ENCODE measurements around the gene METTL3.
A peak's percentile ranks its signal among the peaks of the same experiment; 100 is the strongest.

The METTL3 gene

GRCh38 chr14:21526672-21527317 is 15.7 kb upstream of the METTL3 start:
- no peak for DNase-seq

- peak; percentile 69 for DNase-seq
Observed at GRCh38 chr14:21525962-21526671, 15.0 kb upstream of the METTL3 start, which contains the start of gene SALL2. TSS of gene SALL2 (minus strand) at chr14:21526346. CDS start at chr14:21526127, 219 bp downstream.

GRCh38 chr14:21525571-21525961 is 14.4 kb upstream of the METTL3 start:
- no peak for DNase-seq

- no peak for DNase-seq
Observed at GRCh38 chr14:21524575-21525490, 13.7 kb upstream of the METTL3 start.

GRCh38 chr14:21523203-21523602 is 12.1 kb upstream of the METTL3 start:
- DNase-seq: no peak

GRCh38 chr14:21521501-21521900 is 10.4 kb upstream of the METTL3 start:
- no peak for DNase-seq

- peak; percentile 24 for DNase-seq
Observed at GRCh38 chr14:21520767-21521166, 9.6 kb upstream of the METTL3 start.

GRCh38 chr14:21518725-21519124 is 7.6 kb upstream of the METTL3 start:
- DNase-seq: no peak

GRCh38 chr14:21514341-21514740 is 3.2 kb upstream of the METTL3 start:
- no peak for DNase-seq

- DNase-seq: no peak
Observed at GRCh38 chr14:21509432-21510143, 1.6 kb downstream of the METTL3 start.

- no peak for DNase-seq
Observed at GRCh38 chr14:21506557-21506956, 4.6 kb downstream of the METTL3 start.

GRCh38 chr14:21505012-21505553 is 6.1 kb downstream of the METTL3 start:
- DNase-seq: no peak

- DNase-seq: no peak
Observed at GRCh38 chr14:21503376-21503775, 7.8 kb downstream of the METTL3 start.

- DNase-seq: no peak
Observed at GRCh38 chr14:21501568-21501967, 9.6 kb downstream of the METTL3 start.

GRCh38 chr14:21498540-21499526 is 12.3 kb downstream of the METTL3 start:
- DNase-seq: no peak

- DNase-seq: no peak
Observed at GRCh38 chr14:21496453-21496852, 14.7 kb downstream of the METTL3 start.

- no peak for DNase-seq
Observed at GRCh38 chr14:21494902-21495762, 16.0 kb downstream of the METTL3 start.

- no peak for DNase-seq
Observed at GRCh38 chr14:21486640-21487087, 24.5 kb downstream of the METTL3 start.

- DNase-seq: peak; percentile 97
Observed at GRCh38 chr14:21476925-21477681, 34.0 kb downstream of the METTL3 start, which contains the start of the genes RAB2B and TOX4. TSS of gene RAB2B (minus strand) at chr14:21476959. CDS start at chr14:21476872, 87 bp downstream. TSS of gene TOX4 (plus strand) at chr14:21477195. CDS start at chr14:21477279, 84 bp downstream.
